HFF-Myc (cell line): ENCODE data around the gene HPCAL1.

Source experiments
- DNase-seq: peaks from one replicate; pipeline ENCODE4 v3.0.0-alpha.2; 2011; ENCODE audit warnings: low read depth; ENCODE audit errors: extremely low read depth
- H3K4me3 ChIP-seq: replicated peaks from 2 replicates; pipeline ENCODE4 v1.5.1; 2011; ENCODE audit warnings: low read depth, mild to moderate bottlenecking, control low read depth, low read length
- CTCF ChIP-seq: IDR thresholded peaks from 2 replicates; pipeline ENCODE4 v1.5.1; 2012; ENCODE audit warnings: mild to moderate bottlenecking, low read depth, low read length, control low read depth; ENCODE audit errors: missing control alignments

HPCAL1 gene

GRCh38 chr2:10415640-10416039, 112.9 kb downstream of the HPCAL1 start:
- TF ChIP-seq CTCF: no peak
- H3K4me3 ChIP-seq: no peak overlapping the region
- no peak for DNase-seq

DNA sequence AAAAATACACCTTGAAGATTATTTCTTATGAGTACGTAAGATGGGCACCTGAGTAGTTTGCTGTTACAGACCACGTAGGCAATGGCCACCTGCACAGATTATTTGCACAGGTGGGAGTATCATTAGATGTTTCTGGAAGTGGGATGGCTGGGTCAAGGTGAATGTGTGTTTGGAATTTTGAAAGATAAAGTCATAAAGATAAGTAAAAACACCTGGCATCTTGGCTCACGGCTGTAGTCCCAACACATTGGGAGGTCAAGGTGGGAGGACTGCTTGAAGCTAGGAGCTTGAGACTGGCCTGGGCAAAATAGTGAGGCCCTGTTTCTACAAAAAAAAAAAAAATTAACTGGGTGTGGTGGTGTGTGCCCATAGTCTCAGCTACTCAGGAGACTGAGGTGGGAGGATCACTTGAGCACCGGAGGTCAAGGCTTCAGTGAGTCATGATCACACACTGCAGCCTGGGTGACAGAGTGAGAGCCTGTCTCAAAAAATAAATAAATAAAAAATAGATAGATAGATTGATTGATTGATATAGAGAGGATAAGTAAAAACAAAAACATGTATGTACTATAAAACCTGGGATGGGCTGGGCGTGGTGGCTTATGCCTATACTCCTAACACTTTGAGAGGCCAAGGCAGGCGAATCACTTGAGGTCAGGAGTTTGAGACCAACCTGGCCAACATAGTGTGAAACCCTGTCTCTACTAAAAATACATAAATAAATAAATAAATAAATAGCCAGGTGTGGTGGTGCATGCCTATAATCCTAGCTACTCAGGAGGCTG, 115.0 kb downstream of the HPCAL1 start:
- DNase-seq: no peak
- H3K4me3 ChIP-seq: no peak overlapping the region
- no peak for TF ChIP-seq CTCF

GRCh38 chr2:10419553-10420257, 117.0 kb downstream of the HPCAL1 start:
- no peak for TF ChIP-seq CTCF
- H3K4me3 ChIP-seq: no peak overlapping the region
- DNase-seq: no peak

DNA sequence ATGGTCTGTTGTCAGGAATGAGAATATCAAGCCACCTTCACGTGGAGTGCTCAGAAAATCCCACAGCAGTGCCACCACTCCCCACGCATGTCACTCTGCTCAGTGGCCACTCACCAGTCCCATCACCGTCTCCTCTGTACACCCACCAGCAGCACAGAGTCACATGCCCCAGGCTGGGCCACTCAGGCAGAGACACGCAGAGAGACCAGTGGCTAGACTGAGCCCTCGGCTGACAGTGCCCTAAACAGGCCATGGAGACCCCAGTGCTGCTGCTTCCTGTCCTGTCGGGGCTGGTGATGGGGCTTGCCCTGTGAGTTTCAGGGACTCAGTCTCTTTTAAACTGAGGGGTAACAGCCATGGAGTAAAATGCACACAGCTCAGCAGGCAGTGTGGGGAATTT, 119.5 kb downstream of the HPCAL1 start:
- no peak overlapping the region for H3K4me3 ChIP-seq
- DNase-seq: no peak
- TF ChIP-seq CTCF: no peak

- no peak for DNase-seq
- H3K4me3 ChIP-seq: no peak overlapping the region
- TF ChIP-seq CTCF: no peak
Measured at GRCh38 chr2:10422732-10423399, 120.2 kb downstream of the HPCAL1 start.

GRCh38 chr2:10423400-10423774, 120.7 kb downstream of the HPCAL1 start:
- DNase-seq: no peak
- no peak for TF ChIP-seq CTCF
- H3K4me3 ChIP-seq: no peak overlapping the region
